ENCODE results near the gene ZDHHC13.

- TF ChIP-seq CTCF (IDR thresholded peaks at IDR 0.05) (no peak), POLR2A (IDR thresholded peaks at IDR 0.05) (no peak)
These were observed 57.1 kb downstream of the ZDHHC13 start for GRCh38 chr11:19173964-19174638.
